ENCODE data around the gene ANO6. TPM values are rescaled to one million over a fixed set of nuclear protein-coding genes. Genes with fewer than 3 reads are reported as not detected.

ANO6 gene
- total RNA-seq, 4 donors from 2014 or later: 117 to 224 (median 170) TPM

GRCh38 chr12:45174595-45174994 is 41.3 kb upstream of the ANO6 start:
- H3K27ac ChIP-seq: no peak overlapping the region

GRCh38 chr12:45178771-45179170 is 37.1 kb upstream of the ANO6 start:
- ATAC-seq: no peak
- Histone ChIP-seq H3K4me3 (no peak overlapping the region), H3K27me3 (no peaks in the 10 kb centered on the region), H3K27ac (no peak overlapping the region), H3K4me1 (peaks cover 0 to 6% (median 0%) of the 10 kb centered on the region in 3 donors), H3K9me3 (peaks cover 0 to 33% (median 3%) of the 10 kb centered on the region in 3 donors), H3K36me3 (peaks cover 0 to 15% of the 10 kb centered on the region in 2 donors)
- TF ChIP-seq EP300 (IDR thresholded peaks at IDR 0.05) (no peak), POLR2AphosphoS5 (IDR thresholded peaks at IDR 0.05) (no peak), POLR2A (IDR thresholded peaks at IDR 0.05) (no peak)
- TF ChIP-seq, protein P1, sequence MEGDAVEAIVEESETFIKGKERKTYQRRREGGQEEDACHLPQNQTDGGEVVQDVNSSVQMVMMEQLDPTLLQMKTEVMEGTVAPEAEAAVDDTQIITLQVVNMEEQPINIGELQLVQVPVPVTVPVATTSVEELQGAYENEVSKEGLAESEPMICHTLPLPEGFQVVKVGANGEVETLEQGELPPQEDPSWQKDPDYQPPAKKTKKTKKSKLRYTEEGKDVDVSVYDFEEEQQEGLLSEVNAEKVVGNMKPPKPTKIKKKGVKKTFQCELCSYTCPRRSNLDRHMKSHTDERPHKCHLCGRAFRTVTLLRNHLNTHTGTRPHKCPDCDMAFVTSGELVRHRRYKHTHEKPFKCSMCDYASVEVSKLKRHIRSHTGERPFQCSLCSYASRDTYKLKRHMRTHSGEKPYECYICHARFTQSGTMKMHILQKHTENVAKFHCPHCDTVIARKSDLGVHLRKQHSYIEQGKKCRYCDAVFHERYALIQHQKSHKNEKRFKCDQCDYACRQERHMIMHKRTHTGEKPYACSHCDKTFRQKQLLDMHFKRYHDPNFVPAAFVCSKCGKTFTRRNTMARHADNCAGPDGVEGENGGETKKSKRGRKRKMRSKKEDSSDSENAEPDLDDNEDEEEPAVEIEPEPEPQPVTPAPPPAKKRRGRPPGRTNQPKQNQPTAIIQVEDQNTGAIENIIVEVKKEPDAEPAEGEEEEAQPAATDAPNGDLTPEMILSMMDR (IDR thresholded peaks at IDR 0.05): no peak

More at GRCh38 chr12:45174595-45174994, 41.3 kb upstream of the ANO6 start:
- Histone ChIP-seq H3K4me3 (no peak overlapping the region), H3K27me3 (no peaks in the 10 kb centered on the region), H3K9me3 (peaks cover 0 to 29% (median 3%) of the 10 kb centered on the region in 3 donors), H3K4me1 (no peaks in the 10 kb centered on the region), H3K36me3 (peaks cover 0 to 15% of the 10 kb centered on the region in 2 donors)
- 96% methylated on average over 5 of the region's 14 CpGs; no CpG with 5 or more reads in 1 of the 2 donors for WGBS, 2 donors (ENCODE audit: low coverage in 1 of 2)
- ATAC-seq: no peak
- TF ChIP-seq, protein P1 (IDR thresholded peaks at IDR 0.05): no peak
- TF ChIP-seq EP300 (IDR thresholded peaks at IDR 0.05): no peak
- no peak for TF ChIP-seq POLR2AphosphoS5 (IDR thresholded peaks at IDR 0.05)
- TF ChIP-seq POLR2A (IDR thresholded peaks at IDR 0.05): no peak

DNA sequence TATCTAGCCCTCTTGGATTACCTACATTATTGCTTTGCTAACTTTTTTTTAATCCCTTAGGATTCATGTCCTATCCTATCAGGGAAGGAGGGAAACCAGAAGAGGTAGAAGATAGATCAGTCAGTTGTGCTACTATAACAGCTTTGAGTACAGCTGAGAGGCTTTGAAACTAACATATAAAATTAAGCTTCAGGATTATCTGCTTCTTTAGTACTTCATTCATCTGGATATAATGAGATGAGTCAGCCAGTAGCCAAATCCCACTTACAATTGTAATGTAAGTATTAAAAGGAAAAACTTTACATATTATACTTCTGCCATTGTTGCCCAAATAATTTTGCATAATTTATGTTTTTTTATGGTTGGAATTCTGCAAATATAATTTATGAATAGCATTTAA is 33.4 kb upstream of the ANO6 start:
- no peak overlapping the region for H3K27ac ChIP-seq
- TF ChIP-seq POLR2AphosphoS5 (IDR thresholded peaks at IDR 0.05) (no peak), EP300 (IDR thresholded peaks at IDR 0.05) (no peak), POLR2A (IDR thresholded peaks at IDR 0.05) (no peak)
- TF ChIP-seq, protein P1 (IDR thresholded peaks at IDR 0.05): no peak
- H3K4me1 ChIP-seq: peaks cover 0 to 6% (median 0%) of the 10 kb centered on the region in 3 donors
- no peaks in the 10 kb centered on the region for H3K27me3 ChIP-seq
- H3K9me3 ChIP-seq: peaks cover 0 to 24% (median 3%) of the 10 kb centered on the region in 3 donors
- ATAC-seq: no peak
- no peak overlapping the region for H3K4me3 ChIP-seq
- H3K36me3 ChIP-seq: no peaks in the 10 kb centered on the region

- 56 to 74% methylated on average over 2 of the region's 2 CpGs for WGBS, 2 donors (ENCODE audit: low coverage in 1 of 2)
- TF ChIP-seq, protein P1 (IDR thresholded peaks at IDR 0.05): peak; percentile 21 to 58 (median 50)
- no peak for TF ChIP-seq POLR2AphosphoS5 (IDR thresholded peaks at IDR 0.05)
- Histone ChIP-seq H3K4me1 (peaks cover 0 to 6% (median 0%) of the 10 kb centered on the region in 3 donors), H3K36me3 (no peaks in the 10 kb centered on the region), H3K27ac (no peak overlapping the region), H3K9me3 (peaks cover 0 to 17% (median 3%) of the 10 kb centered on the region in 3 donors), H3K4me3 (no peak overlapping the region), H3K27me3 (no peaks in the 10 kb centered on the region)
- ATAC-seq: no peak
Measured at GRCh38 chr12:45183246-45183645, 32.6 kb upstream of the ANO6 start.

DNA sequence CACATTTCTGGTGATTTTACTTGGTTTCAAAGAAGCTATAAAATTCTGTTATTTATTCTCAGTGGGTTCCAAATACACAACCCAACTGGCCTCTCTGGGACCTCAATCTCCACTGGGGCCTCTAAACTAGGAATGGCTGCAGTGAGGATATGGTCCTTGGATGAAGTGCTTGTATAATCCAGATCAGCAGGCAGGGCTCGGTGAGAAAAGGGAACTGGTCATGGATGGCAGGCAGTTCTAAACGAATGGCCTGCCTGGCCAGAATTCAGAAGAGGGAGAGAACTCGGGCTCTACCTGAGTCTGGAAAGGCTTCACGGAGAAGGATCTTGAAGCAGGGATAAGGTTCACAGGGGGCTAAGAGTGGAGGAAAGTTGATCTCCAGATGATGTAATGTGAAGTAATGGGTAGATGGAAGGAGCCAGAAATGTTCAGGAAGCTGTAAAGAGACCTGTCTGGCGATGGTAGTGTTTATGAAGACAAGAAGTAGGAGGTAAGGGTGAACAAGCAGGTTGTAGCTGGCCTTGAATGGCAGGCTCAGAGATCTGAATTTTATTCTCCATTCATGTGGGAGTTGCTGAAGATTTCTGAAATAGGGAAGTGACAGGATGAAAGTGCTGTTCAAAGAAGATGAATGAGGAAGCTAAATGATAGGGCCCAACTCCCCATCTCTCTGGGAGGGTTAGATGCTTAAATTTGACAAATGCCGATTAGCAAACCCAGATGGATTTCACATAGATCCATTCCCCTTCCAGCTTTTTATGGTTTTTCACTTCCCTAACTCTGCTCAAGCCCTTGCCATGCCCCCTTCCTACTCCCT is 31.5 kb upstream of the ANO6 start:
- TF ChIP-seq POLR2AphosphoS5 (IDR thresholded peaks at IDR 0.05): no peak
- 80 to 88% methylated on average over 3 to 6 of the region's 6 CpGs for WGBS, 2 donors (ENCODE audit: low coverage in 1 of 2)
- Histone ChIP-seq H3K27me3 (no peaks in the 10 kb centered on the region), H3K4me1 (peaks cover 0 to 6% (median 0%) of the 10 kb centered on the region in 3 donors), H3K9me3 (peaks cover 0 to 6% (median 0%) of the 10 kb centered on the region in 3 donors), H3K27ac (no peak overlapping the region), H3K36me3 (no peaks in the 10 kb centered on the region), H3K4me3 (no peak overlapping the region)
- no peak for ATAC-seq
